Pancreas (tissue), 10 donors: Measurements from ENCODE around the gene OVAAL. TPM values are rescaled to one million over a fixed set of nuclear protein-coding genes. Genes with fewer than 3 reads are reported as not detected.

Experiments used
- ATAC-seq, 4 donors: fragments of 200-7000 bp; cut with Tn5 transposase; one replicate each; pipeline versions ENCODE4 v1.8.0 to v1.9.1; 2020; ENCODE audit warnings: mild to moderate bottlenecking in 4 of 4, moderate library complexity in 4 of 4
- DNase-seq, 6 donors: peaks; one replicate each; pipeline ENCODE4 v3.0.0-alpha.2; 2020
- FAIRE-seq: peaks from 2 replicates; lab custom pipeline; 2012; peaks lifted over from hg19 to GRCh38; lab: Jason Lieb, UNC
- H3K27ac ChIP-seq, 4 donors: fragments of 200-600 bp; sonication (generic); 1 replicate in 3 of 4; 2 replicates in 1 of 4; pipeline versions ENCODE4 v1.5.0 to v1.8.0; 2020
- H3K27me3 ChIP-seq, 4 donors: fragments of 200-600 bp; one replicate each; pipeline ENCODE4 v1.8.0; 2021
- H3K36me3 ChIP-seq, 3 donors: fragments of 200-600 bp; sonication (generic) in 1 of 3; one replicate each; pipeline versions ENCODE4 v1.5.0 to v1.8.0; 2020 to 2021
- H3K4me1 ChIP-seq, 3 donors: fragments of 200-600 bp; one replicate each; pipeline ENCODE4 v1.8.0; 2021
- H3K4me3 ChIP-seq, 4 donors: fragments of 200-600 bp; sonication (generic) in 2 of 4; one replicate each; pipeline versions ENCODE4 v1.5.0 to v1.8.0; 2020 to 2021
- H3K9me3 ChIP-seq, 4 donors: fragments of 200-600 bp; one replicate each; pipeline ENCODE4 v1.8.0; 2021
- WGBS, 2 donors: extraction: QIAGEN DNeasy Blood & Tissue Kit; methylation state at CpG; one replicate each; pipeline ENCODE4 v1.1.7; 2013; 5-methylcytosine and 5-hydroxymethylcytosine counted together
- intact Hi-C, 3 donors: fragments of 100-400 bp; cut with DNase I; formaldehyde crosslinking; loops; one replicate each; pipeline versions ENCODE4 v1.11.1 to v1.14.2; 2022
- polyA plus RNA-seq, 2 donors: library from polyadenylated mRNA; stranded (reverse); fragments of 200-250 nt; gene quantifications; one replicate each; pipeline ENCODE4 v1.2.3, GENCODE V29; 2013
- total RNA-seq, 6 donors: library from RNA; stranded (reverse); fragmentation: NEBNext Ultra II Directional in 4 of 6; extraction: Animal tissue kit (Norgen Biotek cat#: 25700) in 4 of 6; gene quantifications; one replicate each; pipeline versions ENCODE4 v1.2.1 to v1.2.4, GENCODE V29; 2021 to 2023
- TF ChIP-seq, protein P1 (sequence below), 4 donors: fragments of 200-600 bp; sonication (generic) in 3 of 4; IDR thresholded peaks; one replicate each; pipeline versions ENCODE4 v1.5.0 to v1.8.0; 2021; ENCODE audit warnings: antibody characterized with exemption in 4 of 4
- donor health status: healthy with polysubstance abuse.
- donor health status: DM: no; HTN: no; CAD: no; lungs with moderate emphysema.
- donor health status: DM: no; HTN: no; CAD: no.
- donor health status: control.
- donor health status: control.
- donor health status: Bipolar disorder and iron deficiency.
- donor health status: DM: yes; HTN: yes; CAD: no.
- donor health status: DM: no; HTN: no; CAD: no.
- donor health status: DM: no; HTN: no; CAD: no.
- donor health status: DM: yes; HTN: yes; CAD: no.

OVAAL gene
- total and polyA plus RNA-seq, 8 donors: not detected

GRCh38 chr1:180535418-180535999 lies 23.3 kb upstream of the OVAAL start:
- WGBS, 2 donors: 92 to 98% methylated on average over 5 of the region's 5 CpGs
- TF ChIP-seq, protein P1, sequence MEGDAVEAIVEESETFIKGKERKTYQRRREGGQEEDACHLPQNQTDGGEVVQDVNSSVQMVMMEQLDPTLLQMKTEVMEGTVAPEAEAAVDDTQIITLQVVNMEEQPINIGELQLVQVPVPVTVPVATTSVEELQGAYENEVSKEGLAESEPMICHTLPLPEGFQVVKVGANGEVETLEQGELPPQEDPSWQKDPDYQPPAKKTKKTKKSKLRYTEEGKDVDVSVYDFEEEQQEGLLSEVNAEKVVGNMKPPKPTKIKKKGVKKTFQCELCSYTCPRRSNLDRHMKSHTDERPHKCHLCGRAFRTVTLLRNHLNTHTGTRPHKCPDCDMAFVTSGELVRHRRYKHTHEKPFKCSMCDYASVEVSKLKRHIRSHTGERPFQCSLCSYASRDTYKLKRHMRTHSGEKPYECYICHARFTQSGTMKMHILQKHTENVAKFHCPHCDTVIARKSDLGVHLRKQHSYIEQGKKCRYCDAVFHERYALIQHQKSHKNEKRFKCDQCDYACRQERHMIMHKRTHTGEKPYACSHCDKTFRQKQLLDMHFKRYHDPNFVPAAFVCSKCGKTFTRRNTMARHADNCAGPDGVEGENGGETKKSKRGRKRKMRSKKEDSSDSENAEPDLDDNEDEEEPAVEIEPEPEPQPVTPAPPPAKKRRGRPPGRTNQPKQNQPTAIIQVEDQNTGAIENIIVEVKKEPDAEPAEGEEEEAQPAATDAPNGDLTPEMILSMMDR (IDR thresholded peaks at IDR 0.05): no peak
- no peak overlapping the region for H3K27ac ChIP-seq
- FAIRE-seq (no peak), DNase-seq (no peak), ATAC-seq (no peak)
- H3K27me3 ChIP-seq: no peaks in the 10 kb centered on the region
- H3K4me3 ChIP-seq: no peak overlapping the region
- no peaks in the 10 kb centered on the region for H3K9me3 ChIP-seq
- H3K4me1 ChIP-seq: peaks cover 0 to 6% (median 5%) of the 10 kb centered on the region in 3 donors
- H3K36me3 ChIP-seq: no peaks in the 10 kb centered on the region
- intact Hi-C loops: loop anchor here in 2 of 3 donors (10.0 kb wide), 2 partner anchors 89 to 109 kb away; no protein-coding TSS in a partner anchor

- intact Hi-C loops: loop anchor here in 2 of 3 donors (10.0 kb wide), 2 partner anchors 88 to 108 kb away; no protein-coding TSS in a partner anchor
- FAIRE-seq: no peak
These were observed 21.9 kb upstream of the OVAAL start for GRCh38 chr1:180536821-180537372.

GRCh38 chr1:180539136-180539535 lies 19.6 kb upstream of the OVAAL start:
- TF ChIP-seq, protein P1 (IDR thresholded peaks at IDR 0.05): no peak
- peaks cover 0 to under 1% (median under 1%) of the 10 kb centered on the region in 3 donors for H3K4me1 ChIP-seq
- no peak overlapping the region for H3K27ac ChIP-seq
- FAIRE-seq (no peak), ATAC-seq (no peak), DNase-seq (no peak)
- H3K4me3 ChIP-seq: no peak overlapping the region
- no peaks in the 10 kb centered on the region for H3K27me3 ChIP-seq
- intact Hi-C loops: loop anchor here in 2 of 3 donors (10.0 kb wide), 2 partner anchors 86 to 106 kb away; no protein-coding TSS in a partner anchor
- no peaks in the 10 kb centered on the region for H3K36me3 ChIP-seq
- 78 to 81% methylated on average over 7 of the region's 7 CpGs for WGBS, 2 donors
- H3K9me3 ChIP-seq: no peaks in the 10 kb centered on the region

More at GRCh38 chr1:180536821-180537372, 21.9 kb upstream of the OVAAL start:
- peaks cover 0 to 6% (median 5%) of the 10 kb centered on the region in 3 donors for H3K4me1 ChIP-seq
- ATAC-seq (no peak), DNase-seq (no peak)
- H3K4me3 ChIP-seq: no peak overlapping the region
- no peaks in the 10 kb centered on the region for H3K36me3 ChIP-seq
- H3K27me3 ChIP-seq: no peaks in the 10 kb centered on the region
- WGBS, 2 donors: 94 to 97% methylated on average over 7 of the region's 7 CpGs
- TF ChIP-seq, protein P1 (IDR thresholded peaks at IDR 0.05): no peak
- H3K9me3 ChIP-seq: no peaks in the 10 kb centered on the region
- H3K27ac ChIP-seq: no peak overlapping the region

- H3K27me3 ChIP-seq: no peaks in the 10 kb centered on the region
- H3K9me3 ChIP-seq: no peaks in the 10 kb centered on the region
- ATAC-seq (no peak), FAIRE-seq (no peak), DNase-seq (no peak)
- H3K4me1 ChIP-seq: no peaks in the 10 kb centered on the region
- WGBS, 2 donors: 84 to 90% methylated on average over 14 of the region's 14 CpGs
- no peak overlapping the region for H3K4me3 ChIP-seq
- TF ChIP-seq, protein P1 (IDR thresholded peaks at IDR 0.05): no peak
- H3K27ac ChIP-seq: no peak overlapping the region
- intact Hi-C loops: no loop called here
- H3K36me3 ChIP-seq: no peaks in the 10 kb centered on the region
These were observed 17.8 kb upstream of the OVAAL start for GRCh38 chr1:180540697-180541594.
